HG03469 (cell line): Measurements from ENCODE around the gene TMEM145.

Experiments used
- ATAC-seq: cut with Tn5 transposase; IDR thresholded peaks from one replicate; pipeline ENCODE4 v1.9.1; 2021; ENCODE audit warnings: mild to moderate bottlenecking, moderate library complexity, moderate number of reproducible peaks; ENCODE audit not compliant: unreplicated experiment

Gene TMEM145

GRCh38 chr19:42277821-42278451 lies 35.2 kb upstream of the TMEM145 start:
- no peak for ATAC-seq

- ATAC-seq: no peak
Observed at GRCh38 chr19:42278452-42279154, 34.5 kb upstream of the TMEM145 start.

GRCh38 chr19:42279155-42279901 lies 33.8 kb upstream of the TMEM145 start:
- ATAC-seq: no peak

GRCh38 chr19:42279902-42280814 lies 33.0 kb upstream of the TMEM145 start:
- no peak for ATAC-seq

- ATAC-seq: no peak
Observed at GRCh38 chr19:42280815-42281145, 32.3 kb upstream of the TMEM145 start.

DNA sequence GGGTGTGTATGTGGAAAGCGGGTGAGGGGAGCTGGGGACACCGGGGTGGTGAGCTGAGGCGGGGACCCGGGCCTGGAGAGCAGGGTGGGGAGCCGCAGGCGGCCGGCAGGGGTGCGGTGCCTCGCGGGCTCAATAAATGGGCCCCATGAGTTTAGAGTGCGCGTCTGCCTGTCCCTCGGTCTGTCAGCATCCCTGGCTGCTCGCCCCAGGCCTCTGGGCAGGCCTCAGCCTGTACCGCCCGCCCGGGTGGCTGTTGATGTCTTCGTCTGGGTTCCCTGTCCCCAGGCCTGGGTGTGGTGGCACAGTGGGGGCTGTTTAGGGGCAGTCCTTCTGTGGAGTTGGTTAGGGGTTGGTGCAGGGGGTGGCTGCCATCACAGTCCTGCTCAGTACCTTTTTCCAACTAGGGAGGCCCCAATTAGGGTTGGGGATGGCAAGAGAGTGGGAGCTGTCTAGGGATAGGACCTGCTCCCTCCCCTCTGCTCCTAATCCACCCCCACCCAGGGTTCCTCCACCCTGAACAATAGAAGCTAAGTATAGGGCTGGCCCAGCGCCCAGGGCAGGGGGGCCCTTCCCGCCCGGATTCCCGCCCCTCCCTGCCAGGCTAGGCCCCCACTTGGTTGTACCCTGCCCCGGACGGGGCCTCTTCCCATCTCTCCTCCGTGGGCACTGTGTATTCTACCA lies 31.8 kb upstream of the TMEM145 start:
- no peak for ATAC-seq

- no peak for ATAC-seq
Observed at GRCh38 chr19:42281827-42282762, 31.0 kb upstream of the TMEM145 start.

GRCh38 chr19:42282819-42283187 lies 30.3 kb upstream of the TMEM145 start:
- ATAC-seq: no peak

- no peak for ATAC-seq
Observed at GRCh38 chr19:42283188-42284065, 29.7 kb upstream of the TMEM145 start.

DNA sequence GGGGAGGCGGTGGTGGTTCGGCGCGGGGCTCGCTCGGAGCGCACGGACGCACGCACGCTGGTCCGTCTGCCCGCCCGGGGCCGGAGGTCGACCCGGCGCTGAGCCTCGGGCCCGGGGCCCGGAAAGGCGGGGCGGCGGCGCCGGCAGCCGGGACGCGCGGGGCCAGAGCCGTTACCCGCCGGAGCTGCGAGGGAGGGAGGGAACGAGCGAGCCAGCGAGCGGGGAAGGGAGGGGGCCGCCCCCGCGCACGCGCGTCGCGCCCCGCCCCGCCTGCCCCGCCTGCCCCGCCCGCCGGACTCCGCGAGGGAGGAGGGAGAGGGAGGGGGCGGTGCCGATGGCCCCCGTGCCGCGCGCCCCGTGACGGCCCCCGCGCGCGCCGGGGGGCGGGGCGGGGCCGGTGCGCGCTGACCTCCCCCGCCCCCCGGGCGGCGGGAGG lies 29.0 kb upstream of the TMEM145 start:
- ATAC-seq: no peak

DNA sequence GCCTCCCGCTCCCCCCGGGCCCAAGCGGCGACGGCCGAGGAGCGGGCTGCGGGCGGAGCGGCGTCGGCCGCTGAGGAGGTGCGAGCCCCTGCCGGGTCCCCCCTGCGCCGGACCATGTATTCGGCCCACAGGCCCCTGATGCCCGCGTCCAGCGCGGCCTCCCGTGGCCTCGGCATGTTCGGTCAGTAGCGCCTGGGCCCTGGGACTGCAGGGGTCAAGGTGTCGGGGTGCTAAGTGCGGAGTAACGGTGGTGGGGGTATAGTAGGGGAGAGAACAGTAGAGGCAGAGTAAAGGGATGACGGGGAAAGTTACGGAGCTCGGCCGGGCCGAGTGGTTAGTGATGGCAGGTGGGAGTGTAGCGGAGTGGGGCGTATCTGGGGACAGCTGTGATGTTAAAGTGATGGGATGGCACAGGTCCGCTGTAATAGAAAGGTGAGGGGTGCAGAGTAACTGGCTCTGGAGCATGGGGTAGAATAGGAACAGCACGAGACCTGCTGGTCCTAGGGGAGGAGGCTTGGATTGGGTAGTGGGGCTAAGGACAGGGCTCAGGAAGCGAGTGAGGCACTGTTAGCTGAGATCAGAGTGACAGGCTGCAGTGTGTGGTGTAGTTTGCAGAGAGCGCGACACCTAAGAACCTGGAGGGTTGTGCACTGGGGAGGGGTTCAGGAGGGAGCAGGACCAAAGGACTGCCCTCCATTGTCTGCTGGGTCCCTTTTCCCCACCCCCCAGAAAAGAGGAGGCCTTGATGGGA lies 28.3 kb upstream of the TMEM145 start:
- no peak for ATAC-seq

GRCh38 chr19:42285541-42285941 lies 27.6 kb upstream of the TMEM145 start:
- no peak for ATAC-seq

DNA sequence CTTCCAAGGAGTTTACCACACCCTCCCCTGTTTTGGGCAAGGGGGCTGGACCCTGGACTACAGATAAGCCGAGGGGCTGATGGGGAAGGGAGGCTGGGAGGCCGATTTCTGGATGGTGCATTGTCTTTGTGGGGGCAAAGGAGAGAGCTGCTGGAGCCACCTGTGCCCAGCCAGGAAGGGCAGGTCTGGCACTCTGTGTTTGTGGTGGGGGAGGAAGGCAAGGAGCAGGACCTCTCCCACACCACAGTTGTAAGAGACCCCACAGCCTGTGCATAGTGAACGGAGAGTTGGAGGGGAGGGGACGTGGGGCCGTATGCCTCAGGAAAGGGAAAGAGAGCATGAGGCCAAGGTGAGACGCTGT lies 27.1 kb upstream of the TMEM145 start:
- no peak for ATAC-seq

DNA sequence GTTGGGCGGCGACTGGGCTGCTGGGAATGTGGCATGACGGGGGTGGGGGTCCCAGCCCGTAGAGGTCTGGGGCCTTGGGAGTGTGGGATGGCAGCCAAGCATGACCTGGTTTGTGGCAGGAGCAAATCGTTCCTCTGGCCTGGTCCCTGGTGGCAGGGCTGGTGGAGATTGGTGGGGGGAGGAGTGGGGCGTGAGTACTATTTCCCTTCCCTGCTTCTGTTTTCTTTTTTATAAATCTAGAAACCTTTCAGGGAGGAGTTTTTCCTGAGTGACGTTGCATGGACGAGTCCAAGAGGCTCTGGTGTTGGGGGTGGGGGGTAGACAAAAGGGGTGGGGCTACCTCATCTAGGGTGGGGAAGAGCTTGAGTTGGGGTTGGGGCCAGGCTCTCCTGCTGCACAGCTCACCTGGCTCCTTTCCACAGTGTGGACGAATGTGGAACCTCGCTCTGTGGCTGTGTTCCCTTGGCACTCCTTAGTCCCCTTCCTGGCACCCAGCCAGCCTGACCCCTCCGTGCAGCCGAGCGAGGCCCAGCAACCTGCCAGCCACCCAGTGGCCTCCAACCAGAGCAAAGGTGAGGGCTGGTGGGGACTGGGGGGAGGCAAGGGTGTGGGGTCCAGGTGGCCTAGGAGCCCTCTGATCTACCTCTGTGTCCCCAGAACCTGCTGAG lies 26.6 kb upstream of the TMEM145 start:
- no peak for ATAC-seq

DNA sequence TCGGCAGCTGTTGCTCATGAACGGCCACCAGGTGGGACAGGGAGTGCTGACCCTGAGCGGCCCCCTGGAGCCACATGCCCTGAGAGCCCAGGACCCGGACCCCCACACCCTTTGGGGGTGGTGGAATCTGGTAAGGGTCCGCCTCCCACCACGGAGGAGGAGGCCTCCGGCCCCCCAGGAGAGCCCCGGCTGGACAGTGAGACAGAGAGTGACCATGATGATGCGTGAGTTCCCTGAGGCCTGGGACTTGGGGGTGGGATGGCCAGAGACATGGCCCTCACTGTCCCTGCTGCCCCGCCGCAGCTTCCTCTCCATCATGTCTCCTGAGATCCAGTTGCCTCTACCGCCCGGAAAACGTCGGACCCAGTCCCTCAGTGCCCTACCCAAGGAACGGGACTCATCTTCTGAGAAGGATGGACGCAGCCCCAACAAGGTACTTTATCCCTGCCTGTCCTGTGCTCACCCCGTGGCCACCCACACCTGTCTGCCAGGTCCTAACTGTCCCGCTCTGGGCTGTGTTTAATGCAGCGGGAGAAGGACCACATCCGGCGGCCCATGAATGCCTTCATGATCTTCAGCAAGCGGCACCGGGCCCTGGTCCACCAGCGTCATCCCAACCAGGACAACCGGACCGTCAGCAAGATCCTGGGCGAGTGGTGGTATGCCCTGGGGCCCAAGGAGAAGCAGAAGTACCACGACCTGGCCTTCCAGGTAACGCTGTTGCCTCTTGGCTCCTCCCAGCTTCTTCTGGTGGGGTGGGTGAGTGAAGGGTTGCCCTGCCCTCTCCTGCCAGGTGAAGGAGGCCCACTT lies 25.9 kb upstream of the TMEM145 start:
- ATAC-seq: no peak

GRCh38 chr19:42287827-42288107 lies 25.3 kb upstream of the TMEM145 start:
- ATAC-seq: no peak

- no peak for ATAC-seq
Observed at GRCh38 chr19:42288387-42288786, 24.7 kb upstream of the TMEM145 start.
